Measurements from ENCODE around the gene SOCS7. TPM values are rescaled to one million over a fixed set of nuclear protein-coding genes. Genes with fewer than 3 reads are reported as not detected.

The SOCS7 gene
- total and polyA plus RNA-seq, 2 experiments from 2014 or later: 5.0 to 29.2 TPM

DNA sequence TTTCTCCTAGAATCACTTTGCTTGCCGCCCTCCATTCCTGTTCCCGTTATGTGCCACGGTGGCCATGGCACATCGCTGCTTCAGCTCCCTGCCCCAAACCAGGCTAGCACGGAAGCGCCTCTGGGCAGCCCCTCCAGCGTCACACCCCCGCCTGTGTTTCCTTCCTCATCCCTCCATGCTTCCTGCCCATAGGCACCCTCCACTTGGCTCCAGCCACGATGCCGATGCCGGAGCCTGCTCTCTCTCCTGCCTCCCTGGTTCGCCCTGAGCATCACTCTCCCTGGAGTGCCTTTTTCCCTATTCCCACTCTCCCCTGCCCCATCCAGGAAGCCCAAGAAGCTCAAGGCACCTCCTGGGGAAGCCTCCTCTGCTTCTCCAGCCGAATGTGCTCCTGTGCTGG is 73.4 kb downstream of the SOCS7 start:
- H3K27me3 ChIP-seq (ENCODE audit: insufficient read depth): no peaks in the 10 kb centered on the region; the same call in 1 of the 2 replicates
- Mint-ChIP-seq H3K27ac (peak overlapping the region; percentile 43; the same call in 1 of the 2 replicates), H3K4me1 (peaks cover 84% of the 10 kb centered on the region), H3K36me3 (ENCODE audit: low read depth) (peaks cover 5% of the 10 kb centered on the region; the same call in 2 of the 3 replicates), H3K27me3 (ENCODE audit: insufficient read depth, low read depth, poor library complexity) (peaks cover 40% of the 10 kb centered on the region), H3K9me3 (no peaks in the 10 kb centered on the region; the same call in 2 of the 3 replicates), H3K4me3 (peak overlapping the region; percentile 36; the same call in 1 of the 3 replicates)
- H3K27ac ChIP-seq (ENCODE audit: low read depth): no peak overlapping the region
- TF ChIP-seq CREB1 (CRISPR knock-in tag; IDR thresholded peaks at IDR 0.05; ENCODE audit: low read depth) (no peak), JUNB (IDR thresholded peaks at IDR 0.05; ENCODE audit: unreplicated experiment) (no peak), ZNF114 (CRISPR knock-in tag; IDR thresholded peaks at IDR 0.05) (no peak), ETS1 (IDR thresholded peaks at IDR 0.05) (no peak), NANOG (IDR thresholded peaks at IDR 0.05; ENCODE audit: borderline replicate concordance) (no peak), EZH2phosphoT487 (IDR thresholded peaks at IDR 0.05; ENCODE audit: unreplicated experiment) (no peak), STAT1 (IDR thresholded peaks at IDR 0.05; ENCODE audit: unreplicated experiment) (no peak), EZH2 (IDR thresholded peaks at IDR 0.05; ENCODE audit: low read depth, unreplicated experiment) (no peak)
- TF ChIP-seq, protein P1, sequence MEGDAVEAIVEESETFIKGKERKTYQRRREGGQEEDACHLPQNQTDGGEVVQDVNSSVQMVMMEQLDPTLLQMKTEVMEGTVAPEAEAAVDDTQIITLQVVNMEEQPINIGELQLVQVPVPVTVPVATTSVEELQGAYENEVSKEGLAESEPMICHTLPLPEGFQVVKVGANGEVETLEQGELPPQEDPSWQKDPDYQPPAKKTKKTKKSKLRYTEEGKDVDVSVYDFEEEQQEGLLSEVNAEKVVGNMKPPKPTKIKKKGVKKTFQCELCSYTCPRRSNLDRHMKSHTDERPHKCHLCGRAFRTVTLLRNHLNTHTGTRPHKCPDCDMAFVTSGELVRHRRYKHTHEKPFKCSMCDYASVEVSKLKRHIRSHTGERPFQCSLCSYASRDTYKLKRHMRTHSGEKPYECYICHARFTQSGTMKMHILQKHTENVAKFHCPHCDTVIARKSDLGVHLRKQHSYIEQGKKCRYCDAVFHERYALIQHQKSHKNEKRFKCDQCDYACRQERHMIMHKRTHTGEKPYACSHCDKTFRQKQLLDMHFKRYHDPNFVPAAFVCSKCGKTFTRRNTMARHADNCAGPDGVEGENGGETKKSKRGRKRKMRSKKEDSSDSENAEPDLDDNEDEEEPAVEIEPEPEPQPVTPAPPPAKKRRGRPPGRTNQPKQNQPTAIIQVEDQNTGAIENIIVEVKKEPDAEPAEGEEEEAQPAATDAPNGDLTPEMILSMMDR (conservative IDR thresholded peaks at IDR 0.05; ENCODE audit: low read depth in 2 of 2): no peak
- TF ChIP-seq, protein P2, sequence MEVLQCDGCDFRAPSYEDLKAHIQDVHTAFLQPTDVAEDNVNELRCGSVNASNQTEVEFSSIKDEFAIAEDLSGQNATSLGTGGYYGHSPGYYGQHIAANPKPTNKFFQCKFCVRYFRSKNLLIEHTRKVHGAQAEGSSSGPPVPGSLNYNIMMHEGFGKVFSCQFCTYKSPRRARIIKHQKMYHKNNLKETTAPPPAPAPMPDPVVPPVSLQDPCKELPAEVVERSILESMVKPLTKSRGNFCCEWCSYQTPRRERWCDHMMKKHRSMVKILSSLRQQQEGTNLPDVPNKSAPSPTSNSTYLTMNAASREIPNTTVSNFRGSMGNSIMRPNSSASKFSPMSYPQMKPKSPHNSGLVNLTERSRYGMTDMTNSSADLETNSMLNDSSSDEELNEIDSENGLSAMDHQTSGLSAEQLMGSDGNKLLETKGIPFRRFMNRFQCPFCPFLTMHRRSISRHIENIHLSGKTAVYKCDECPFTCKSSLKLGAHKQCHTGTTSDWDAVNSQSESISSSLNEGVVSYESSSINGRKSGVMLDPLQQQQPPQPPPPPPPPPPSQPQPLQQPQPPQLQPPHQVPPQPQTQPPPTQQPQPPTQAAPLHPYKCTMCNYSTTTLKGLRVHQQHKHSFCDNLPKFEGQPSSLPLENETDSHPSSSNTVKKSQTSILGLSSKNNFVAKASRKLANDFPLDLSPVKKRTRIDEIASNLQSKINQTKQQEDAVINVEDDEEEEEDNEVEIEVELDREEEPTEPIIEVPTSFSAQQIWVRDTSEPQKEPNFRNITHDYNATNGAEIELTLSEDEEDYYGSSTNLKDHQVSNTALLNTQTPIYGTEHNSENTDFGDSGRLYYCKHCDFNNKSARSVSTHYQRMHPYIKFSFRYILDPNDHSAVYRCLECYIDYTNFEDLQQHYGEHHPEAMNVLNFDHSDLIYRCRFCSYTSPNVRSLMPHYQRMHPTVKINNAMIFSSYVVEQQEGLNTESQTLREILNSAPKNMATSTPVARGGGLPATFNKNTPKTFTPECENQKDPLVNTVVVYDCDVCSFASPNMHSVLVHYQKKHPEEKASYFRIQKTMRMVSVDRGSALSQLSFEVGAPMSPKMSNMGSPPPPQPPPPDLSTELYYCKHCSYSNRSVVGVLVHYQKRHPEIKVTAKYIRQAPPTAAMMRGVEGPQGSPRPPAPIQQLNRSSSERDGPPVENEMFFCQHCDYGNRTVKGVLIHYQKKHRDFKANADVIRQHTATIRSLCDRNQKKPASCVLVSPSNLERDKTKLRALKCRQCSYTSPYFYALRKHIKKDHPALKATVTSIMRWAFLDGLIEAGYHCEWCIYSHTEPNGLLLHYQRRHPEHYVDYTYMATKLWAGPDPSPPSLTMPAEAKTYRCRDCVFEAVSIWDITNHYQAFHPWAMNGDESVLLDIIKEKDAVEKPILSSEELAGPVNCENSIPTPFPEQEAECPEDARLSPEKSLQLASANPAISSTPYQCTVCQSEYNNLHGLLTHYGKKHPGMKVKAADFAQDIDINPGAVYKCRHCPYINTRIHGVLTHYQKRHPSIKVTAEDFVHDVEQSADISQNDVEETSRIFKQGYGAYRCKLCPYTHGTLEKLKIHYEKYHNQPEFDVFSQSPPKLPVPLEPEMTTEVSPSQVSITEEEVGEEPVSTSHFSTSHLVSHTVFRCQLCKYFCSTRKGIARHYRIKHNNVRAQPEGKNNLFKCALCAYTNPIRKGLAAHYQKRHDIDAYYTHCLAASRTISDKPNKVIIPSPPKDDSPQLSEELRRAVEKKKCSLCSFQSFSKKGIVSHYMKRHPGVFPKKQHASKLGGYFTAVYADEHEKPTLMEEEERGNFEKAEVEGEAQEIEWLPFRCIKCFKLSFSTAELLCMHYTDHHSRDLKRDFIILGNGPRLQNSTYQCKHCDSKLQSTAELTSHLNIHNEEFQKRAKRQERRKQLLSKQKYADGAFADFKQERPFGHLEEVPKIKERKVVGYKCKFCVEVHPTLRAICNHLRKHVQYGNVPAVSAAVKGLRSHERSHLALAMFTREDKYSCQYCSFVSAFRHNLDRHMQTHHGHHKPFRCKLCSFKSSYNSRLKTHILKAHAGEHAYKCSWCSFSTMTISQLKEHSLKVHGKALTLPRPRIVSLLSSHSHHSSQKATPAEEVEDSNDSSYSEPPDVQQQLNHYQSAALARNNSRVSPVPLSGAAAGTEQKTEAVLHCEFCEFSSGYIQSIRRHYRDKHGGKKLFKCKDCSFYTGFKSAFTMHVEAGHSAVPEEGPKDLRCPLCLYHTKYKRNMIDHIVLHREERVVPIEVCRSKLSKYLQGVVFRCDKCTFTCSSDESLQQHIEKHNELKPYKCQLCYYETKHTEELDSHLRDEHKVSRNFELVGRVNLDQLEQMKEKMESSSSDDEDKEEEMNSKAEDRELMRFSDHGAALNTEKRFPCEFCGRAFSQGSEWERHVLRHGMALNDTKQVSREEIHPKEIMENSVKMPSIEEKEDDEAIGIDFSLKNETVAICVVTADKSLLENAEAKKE (CRISPR knock-in tag; IDR thresholded peaks at IDR 0.05): no peak
- H3K9me2 ChIP-seq (ENCODE audit: insufficient read depth): no peaks in the 10 kb centered on the region
- peaks cover 5% of the 10 kb centered on the region for H4K20me1 ChIP-seq (replicated peaks; ENCODE audit: insufficient read depth)
- H3K4me3 ChIP-seq: no peak overlapping the region
- H2AFZ ChIP-seq: no peak overlapping the region
- H3F3A ChIP-seq (replicated peaks; ENCODE audit: low read depth): peaks cover 25% of the 10 kb centered on the region; the same call in 1 of the 2 replicates
- peaks cover 47% of the 10 kb centered on the region for H3K79me2 ChIP-seq (replicated peaks; ENCODE audit: insufficient read depth)
- H3K4me1 ChIP-seq (ENCODE audit: insufficient read depth): peaks cover 70% of the 10 kb centered on the region
- H3K36me3 ChIP-seq (ENCODE audit: insufficient read depth): no peaks in the 10 kb centered on the region
- DNase-seq (ENCODE audit: low spot score): no peak
- peak overlapping the region; percentile 64 for H3K4me2 ChIP-seq
- ATAC-seq: no peak
